GM12878 (cell line): ENCODE data around the gene GABRA1. TPM values are rescaled to one million over a fixed set of nuclear protein-coding genes. Genes with fewer than 3 reads are reported as not detected.

Experiments
- ATAC-seq: fragments of 200-7000 bp; cut with Tn5 transposase; 3 replicates; pipeline ENCODE4 v1.9.1; 2020; ENCODE audit warnings: mild to moderate bottlenecking, moderate library complexity
- BruUV-seq: library from RNA; stranded (reverse); fragments of 400-500 nt; replicated peaks from 2 replicates; lab custom pipeline; 2021; lab: Mats Ljungman, UMichigan
- CTCF ChIA-PET: fragments of 300-600 bp; sonication (Branson Sonifier 250); formaldehyde crosslinking; extraction: SDS; loops from one replicate; lab custom pipeline; 2021; ENCODE audit warnings: inconsistent platforms; lab: Yijun Ruan, JAX
- POLR2A ChIA-PET: fragments of 350-600 bp; formaldehyde crosslinking; extraction: SDS; loops from one replicate; lab custom pipeline; 2021; ENCODE audit warnings: inconsistent platforms; lab: Charles Lee
- RAD21 ChIA-PET: fragments of 300-600 bp; sonication (Branson Sonifier 250); formaldehyde crosslinking; loops from one replicate; lab custom pipeline; 2023; ENCODE audit warnings: antibody characterized with exemption; ENCODE audit not compliant: unreplicated experiment; lab: Charles Lee
- SMC1A ChIA-PET: fragments of 300-600 bp; sonication (Branson Sonifier 250); formaldehyde crosslinking; loops from one replicate; lab custom pipeline; 2023; ENCODE audit not compliant: unreplicated experiment, uncharacterized antibody; lab: Charles Lee
- DNase-seq: peaks from one replicate; pipeline ENCODE4 v3.0.0-alpha.2; 2011; ENCODE audit warnings: low read depth, low spot score
- FAIRE-seq: peaks from 3 replicates; lab custom pipeline; 2011; peaks lifted over from hg19 to GRCh38; lab: Jason Lieb, UNC
- H2AFZ ChIP-seq: 2 replicates; pipeline ENCODE4 v1.6.0; 2011; ENCODE audit warnings: low read depth, low read length, control low read depth; ENCODE audit not compliant: control insufficient read depth
- H3K27ac ChIP-seq: 2 replicates; pipeline ENCODE4 v1.5.1; 2011; ENCODE audit warnings: control low read depth; ENCODE audit not compliant: control insufficient read depth, insufficient read depth
- H3K27me3 ChIP-seq, 2 experiments: replicated peaks in 1 of 2; 2 replicates each; pipeline versions ENCODE4 v1.6.0 to v1.6.1; 2011; ENCODE audit warnings: low read length in 1 of 2; ENCODE audit not compliant: control insufficient read depth in 2 of 2, insufficient read depth in 2 of 2
- H3K36me3 ChIP-seq, 2 experiments: 2 replicates each; pipeline ENCODE4 v1.5.1; 2011; ENCODE audit warnings: low read length in 1 of 2; ENCODE audit not compliant: control insufficient read depth in 2 of 2, insufficient read depth in 2 of 2
- H3K4me1 ChIP-seq: 2 replicates; pipeline ENCODE4 v1.6.1; 2011; ENCODE audit warnings: mild to moderate bottlenecking, low read length, moderate library complexity, mixed read lengths; ENCODE audit not compliant: control insufficient read depth, insufficient read depth
- H3K4me2 ChIP-seq: 2 replicates; pipeline ENCODE4 v1.6.0; 2011; ENCODE audit warnings: control low read depth; ENCODE audit not compliant: control insufficient read depth, insufficient read depth
- H3K4me3 ChIP-seq: fragments of 200-600 bp; sonication (generic); 2 replicates; pipeline ENCODE4 v1.5.1; 2016
- H3K79me2 ChIP-seq: 2 replicates; pipeline ENCODE4 v1.6.0; 2011; ENCODE audit warnings: low read length; ENCODE audit not compliant: control insufficient read depth, insufficient read depth
- H3K9ac ChIP-seq: 2 replicates; pipeline ENCODE4 v1.8.0; 2011; ENCODE audit warnings: low read length, control low read depth, mixed read lengths; ENCODE audit not compliant: control insufficient read depth, insufficient read depth
- H3K9me3 ChIP-seq: replicated peaks from 3 replicates; pipeline ENCODE4 v1.5.1; 2011; ENCODE audit warnings: mild to moderate bottlenecking, low read length; ENCODE audit not compliant: control insufficient read depth, insufficient read depth
- H4K20me1 ChIP-seq: 2 replicates; pipeline ENCODE4 v1.6.0; 2011; ENCODE audit not compliant: control insufficient read depth, insufficient read depth
- RCOR1 ChIP-seq: conservative IDR thresholded peaks from 2 replicates; pipeline ENCODE4 v1.6.1; 2012; ENCODE audit warnings: low read depth, low read length, improper control_type of control experiment
- SMAD1 ChIP-seq: fragments of 450-650 bp; IDR thresholded peaks from 2 replicates; pipeline ENCODE4 v1.6.1; 2018; ENCODE audit warnings: mild to moderate bottlenecking, low read depth; ENCODE audit not compliant: partially characterized antibody
- WGBS: methylation state at CpG from one replicate; pipeline ENCODE4 v1.1.6; 2016; ENCODE audit warnings: low lambda C conversion rate; ENCODE audit not compliant: insufficient replicate concordance, insufficient coverage; ENCODE audit errors: missing lambda C conversion rate; 5-methylcytosine and 5-hydroxymethylcytosine counted together
- in situ Hi-C: fragments of 300-500 bp; cut with MboI; formaldehyde crosslinking; loops from 9 replicates; pipeline ENCODE4 v1.14.3; 2018; ENCODE audit warnings: mixed read lengths
- intact Hi-C: fragments of 100-400 bp; cut with micrococcal nuclease; formaldehyde crosslinking; loops from one replicate; pipeline ENCODE4 v1.14.2; 2022; ENCODE audit not compliant: unreplicated experiment
- polyA plus RNA-seq, 11 experiments: library from polyadenylated mRNA; depleted of rRNA in 4 of 11; unstranded in 6 of 11; stranded (reverse) in 5 of 11; fragments of >200 nt; fragmentation: Nextera tagmentation in 4 of 11; fragmentation: Illumina TruSeq in 1 of 11; extraction: Ambion mirVana in 4 of 11; extraction: Trizol in 1 of 11; gene quantifications; 1 replicate in 1 of 11; 2 replicates in 10 of 11; pipeline versions ENCODE4 v1.2.1 to v1.2.3, GENCODE V29; 2011 to 2016; ENCODE audit warnings: inconsistent platforms in 2 of 11, missing spikeins in 2 of 11, low read depth in 1 of 11
- total RNA-seq, 4 experiments: library from RNA; depleted of rRNA in 3 of 4; stranded (reverse); fragments of >200 nt in 3 of 4; fragmentation: Illumina TruSeq in 1 of 4; extraction: Trizol in 1 of 4; gene quantifications; 2 replicates each; pipeline versions ENCODE4 v1.2.1 to v1.2.3, GENCODE V29; 2013 to 2021

Gene GABRA1
- total and polyA plus RNA-seq, 10 of the 15 experiments (the other 5 are each of a cell fraction or from before 2014, with no cell fraction given) = not detected

DNA sequence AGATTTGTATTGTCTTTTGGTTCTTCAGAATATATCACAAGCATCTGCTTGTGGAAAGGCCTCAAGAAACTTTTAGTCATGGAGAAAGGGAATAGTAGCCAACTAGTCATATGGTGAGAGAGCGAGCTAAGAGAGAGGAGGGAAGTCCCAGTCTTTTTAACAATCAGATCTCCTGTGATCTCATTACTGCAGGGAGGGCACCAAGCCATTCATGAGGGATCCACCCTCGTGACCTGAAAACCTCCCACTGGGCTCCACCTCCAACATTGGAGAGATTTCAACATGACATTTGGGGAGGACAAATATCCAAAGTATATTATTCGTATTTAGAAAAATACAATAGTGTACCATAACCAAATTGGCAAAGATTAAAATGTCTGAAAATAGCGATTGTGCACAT, 99.0 kb downstream of the GABRA1 start:
- POLR2A ChIA-PET = no interaction called here
- no peaks in the 10 kb centered on the region for H4K20me1 ChIP-seq
- H3K36me3 ChIP-seq = no peaks in the 10 kb centered on the region
- CTCF ChIA-PET = interaction anchor here (1.5 kb wide), 1 partner anchor 11 kb away, joined by 3 read pairs; no protein-coding TSS in a partner anchor
- H3K27ac ChIP-seq = no peak overlapping the region
- no peak for FAIRE-seq
- H3K9me3 ChIP-seq = no peaks in the 10 kb centered on the region
- RAD21 ChIA-PET = no interaction called here
- no peak overlapping the region for H3K4me2 ChIP-seq
- DNase-seq = no peak
- no TSS peak for BruUV-seq
- 39% methylated on average over 4 of the region's 4 CpGs for WGBS
- no peaks in the 10 kb centered on the region for H3K79me2 ChIP-seq
- SMC1A ChIA-PET = no interaction called here
- in situ Hi-C loops = no loop called here
- H2AFZ ChIP-seq = no peak overlapping the region
- no peak for TF ChIP-seq SMAD1
- no peak for TF ChIP-seq RCOR1
- ATAC-seq = no peak
- no peaks in the 10 kb centered on the region for H3K27me3 ChIP-seq
- intact Hi-C loops = no loop called here
- H3K4me3 ChIP-seq = no peak overlapping the region
- no peaks in the 10 kb centered on the region for H3K4me1 ChIP-seq
- H3K9ac ChIP-seq = no peak overlapping the region

Other genes starting within 250 kb of the GABRA1 start
- not detected in 2 replicates for gene GABRA6, start 162.4 kb upstream of the GABRA1 start, total RNA-seq (2014; rRNA removed)
- gene GABRA6, start 162.4 kb upstream of the GABRA1 start, total RNA-seq (2014; rRNA removed; fragmentation: Illumina TruSeq; extraction: Trizol) = not detected in 2 replicates
- gene GABRA6, start 162.4 kb upstream of the GABRA1 start, total RNA-seq (2021) = not detected in 2 replicates
- gene GABRA6, start 162.4 kb upstream of the GABRA1 start, polyA plus RNA-seq (2011; rRNA removed) = not detected in 2 replicates
- not detected in 2 replicates for gene GABRA6, start 162.4 kb upstream of the GABRA1 start, polyA plus RNA-seq (2014; fragmentation: Illumina TruSeq; extraction: Trizol)
- not detected for gene GABRA6, start 162.4 kb upstream of the GABRA1 start, polyA plus RNA-seq (2014; fragmentation: Nextera tagmentation; extraction: Ambion mirVana)
- not detected in 2 replicates for gene GABRA6, start 162.4 kb upstream of the GABRA1 start, polyA plus RNA-seq (2014; rRNA removed)
- not detected for gene GABRA6, start 162.4 kb upstream of the GABRA1 start, polyA plus RNA-seq (2016; fragmentation: Nextera tagmentation; extraction: Ambion mirVana)
- gene GABRG2, start 219.7 kb downstream of the GABRA1 start, total RNA-seq (2014; rRNA removed) = not detected in 2 replicates
- not detected in 2 replicates for gene GABRG2, start 219.7 kb downstream of the GABRA1 start, total RNA-seq (2014; rRNA removed; fragmentation: Illumina TruSeq; extraction: Trizol)
- gene GABRG2, start 219.7 kb downstream of the GABRA1 start, total RNA-seq (2021) = not detected in 2 replicates
- 0.34 and 0.55 TPM in 2 replicates for gene GABRG2, start 219.7 kb downstream of the GABRA1 start, polyA plus RNA-seq (2011; rRNA removed)
- not detected in 2 replicates for gene GABRG2, start 219.7 kb downstream of the GABRA1 start, polyA plus RNA-seq (2014; fragmentation: Illumina TruSeq; extraction: Trizol)
- gene GABRG2, start 219.7 kb downstream of the GABRA1 start, polyA plus RNA-seq (2014; fragmentation: Nextera tagmentation; extraction: Ambion mirVana) = not detected
- not detected in 2 replicates for gene GABRG2, start 219.7 kb downstream of the GABRA1 start, polyA plus RNA-seq (2014; rRNA removed)
- gene GABRG2, start 219.7 kb downstream of the GABRA1 start, polyA plus RNA-seq (2016; fragmentation: Nextera tagmentation; extraction: Ambion mirVana) = not detected